PC-3 (cell line): ENCODE results near the gene COMMD10. TPM values are rescaled to one million over a fixed set of nuclear protein-coding genes. Genes with fewer than 3 reads are reported as not detected.
"Not testable (repeated sequence)": the region's sequence is repeated elsewhere in the genome, so short reads cannot be mapped to it uniquely, and the experiment has no call there.

Source experiments
- ATAC-seq: fragments of 200-7000 bp; cut with Tn5 transposase; 2 replicates; pipeline ENCODE4 v1.9.1; 2020; ENCODE audit warnings: mild to moderate bottlenecking, moderate library complexity
- BruUV-seq: library from RNA; stranded (reverse); fragments of 400-500 nt; replicated peaks from 2 replicates; lab custom pipeline; 2021; lab: Mats Ljungman, UMichigan
- CTCF ChIA-PET: fragments of 300-600 bp; sonication (Branson Sonifier 250); formaldehyde crosslinking; loops from one replicate; lab custom pipeline; 2022; ENCODE audit warnings: antibody characterized with exemption; lab: Charles Lee
- POLR2A ChIA-PET: fragments of 300-600 bp; sonication (Branson Sonifier 250); formaldehyde crosslinking; loops from one replicate; lab custom pipeline; 2022; ENCODE audit warnings: antibody characterized with exemption; ENCODE audit not compliant: unreplicated experiment; lab: Charles Lee
- DNase-seq: peaks from one replicate; pipeline ENCODE4 v3.0.0-alpha.2; 2015
- H2AFZ ChIP-seq: fragments of 300-600 bp; sonication (generic); 2 replicates; pipeline ENCODE4 v1.6.0; 2016; ENCODE audit warnings: antibody characterized with exemption, low read length
- H3F3A ChIP-seq: fragments of 300-600 bp; sonication (generic); one replicate; pipeline ENCODE4 v1.6.0; 2017; ENCODE audit warnings: antibody characterized with exemption, low read length, control low read depth, mild to moderate bottlenecking; ENCODE audit not compliant: unreplicated experiment
- H3K27ac ChIP-seq: fragments of 300-600 bp; sonication (generic); 2 replicates; pipeline ENCODE4 v1.5.1; 2016; ENCODE audit warnings: mild to moderate bottlenecking, low read length
- H3K27me3 ChIP-seq: fragments of 300-600 bp; sonication (generic); 2 replicates; pipeline ENCODE4 v1.6.1; 2016; ENCODE audit warnings: low read length, mixed read lengths
- H3K36me3 ChIP-seq: fragments of 300-600 bp; sonication (generic); 2 replicates; pipeline ENCODE4 v1.6.1; 2016; ENCODE audit warnings: low read depth, mixed run types, low read length, mixed read lengths
- H3K4me1 ChIP-seq: fragments of 300-600 bp; sonication (generic); 2 replicates; pipeline ENCODE4 v1.5.1; 2016; ENCODE audit warnings: low read length; ENCODE audit not compliant: insufficient read depth
- H3K4me2 ChIP-seq: fragments of 300-600 bp; sonication (generic); 2 replicates; pipeline ENCODE4 v1.6.0; 2016; ENCODE audit warnings: low read length
- H3K4me3 ChIP-seq: fragments of 300-600 bp; sonication (generic); 2 replicates; pipeline ENCODE4 v1.5.1; 2016; ENCODE audit warnings: mild to moderate bottlenecking, low read length, mixed read lengths
- H3K79me2 ChIP-seq: fragments of 300-600 bp; sonication (generic); 2 replicates; pipeline ENCODE4 v1.6.1; 2017; ENCODE audit warnings: low read length, mixed read lengths
- H3K9ac ChIP-seq: fragments of 300-600 bp; sonication (generic); 2 replicates; pipeline ENCODE4 v1.6.0; 2016; ENCODE audit warnings: mild to moderate bottlenecking, low read length
- H3K9me2 ChIP-seq: fragments of 300-600 bp; sonication (generic); replicated peaks from 2 replicates; pipeline ENCODE4 v1.6.1; 2016; ENCODE audit warnings: mixed run types, low read length, mixed read lengths
- H3K9me3 ChIP-seq: fragments of 300-600 bp; sonication (generic); 2 replicates; pipeline ENCODE4 v1.6.1; 2016; ENCODE audit warnings: low read length, mixed read lengths
- H4K20me1 ChIP-seq: fragments of 300-600 bp; sonication (generic); 2 replicates; pipeline ENCODE4 v1.6.1; 2016; ENCODE audit warnings: low read length, mixed read lengths
- EZH2 ChIP-seq: fragments of 300-600 bp; sonication (generic); IDR thresholded peaks from one replicate; pipeline ENCODE4 v1.6.1; 2017; ENCODE audit warnings: antibody characterized with exemption, mild to moderate bottlenecking, low read length; ENCODE audit not compliant: unreplicated experiment
- EZH2phosphoT487 ChIP-seq: fragments of 300-600 bp; sonication (generic); IDR thresholded peaks from 2 replicates; pipeline ENCODE4 v1.6.1; 2018; ENCODE audit warnings: mild to moderate bottlenecking, antibody characterized with exemption, low read length, borderline replicate concordance
- intact Hi-C: fragments of 100-400 bp; cut with micrococcal nuclease; formaldehyde crosslinking; loops from 2 replicates; pipeline ENCODE4 v1.9.0; 2023
- total RNA-seq: library from RNA; depleted of rRNA; stranded (reverse); fragments of >200 nt; gene quantifications from 2 replicates; pipeline ENCODE4 v1.2.3, GENCODE V29; 2014
- TF ChIP-seq, protein P1 (sequence below): fragments of 300-600 bp; sonication (generic); conservative IDR thresholded peaks from 2 replicates; pipeline ENCODE4 v1.5.1; 2017; ENCODE audit warnings: antibody characterized with exemption, low read depth, mild to moderate bottlenecking, low read length

Gene COMMD10
- total RNA-seq, 1 experiment from 2014 or later, result 17.7 TPM

DNA sequence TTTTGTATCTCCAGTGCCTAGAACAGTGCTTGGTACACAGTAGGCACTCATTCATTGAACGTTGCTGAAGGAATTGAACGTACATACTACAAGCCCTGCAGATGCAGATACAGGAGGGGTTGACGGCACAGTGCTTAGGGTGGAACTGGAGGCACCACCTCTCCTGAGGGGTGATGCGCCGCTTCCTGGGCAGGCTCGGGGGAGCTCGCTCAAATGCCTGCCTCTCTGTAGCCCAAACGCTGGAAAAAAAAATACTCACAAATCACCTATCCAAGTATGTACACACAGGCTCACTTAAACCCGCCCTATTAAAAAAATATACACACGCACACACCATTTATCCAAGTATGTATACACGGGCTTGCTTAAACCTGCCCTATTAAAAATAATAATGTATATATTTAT, 536 bp upstream of the COMMD10 start:
- POLR2A ChIA-PET, result no interaction called here
- peak; percentile 28 for DNase-seq

DNA sequence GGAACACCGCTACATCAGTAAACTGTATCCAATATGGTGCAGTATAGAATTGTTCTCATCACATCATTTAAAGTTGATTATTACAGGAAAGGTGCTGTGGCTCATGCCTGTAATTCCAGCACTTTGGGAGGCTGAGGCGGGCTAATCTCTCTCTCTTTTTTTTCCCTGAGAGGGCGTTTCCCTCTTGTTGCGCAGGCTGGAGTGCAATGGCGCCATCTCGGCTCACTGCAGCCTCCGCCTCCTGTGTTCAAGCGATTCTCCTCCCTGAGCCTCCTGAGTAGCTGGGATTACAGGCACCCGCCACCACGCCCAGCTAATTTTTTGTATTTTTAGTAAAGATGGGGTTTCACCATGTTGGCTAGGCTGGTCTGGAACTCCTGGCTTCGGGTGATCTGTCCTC, 1.5 kb downstream of the COMMD10 start:
- H3K27me3 ChIP-seq, POLR2A ChIA-PET, DNase-seq, CTCF ChIA-PET, H3K9me3 ChIP-seq, H4K20me1 ChIP-seq, H3K36me3 ChIP-seq, BruUV-seq, H3K27ac ChIP-seq, ATAC-seq, H3K9me2 ChIP-seq, H3K9ac ChIP-seq, intact Hi-C loops, H2AFZ ChIP-seq, H3F3A ChIP-seq, H3K4me1 ChIP-seq: not testable (repeated sequence)
- Histone ChIP-seq H3K4me3 (peak overlapping the region; percentile 90), H3K4me2 (peak overlapping the region; percentile 94), H3K79me2 (peaks cover 47% of the 10 kb centered on the region)

More for the DNA sequence above, 536 bp upstream of the COMMD10 start:
- Histone ChIP-seq H3K9ac (peak overlapping the region; percentile 85), H3F3A (no peaks in the 10 kb centered on the region), H3K4me3 (peak overlapping the region; percentile 90), H3K9me3 (no peaks in the 10 kb centered on the region), H4K20me1 (no peaks in the 10 kb centered on the region), H3K27me3 (no peaks in the 10 kb centered on the region), H3K9me2 (no peaks in the 10 kb centered on the region), H3K36me3 (no peaks in the 10 kb centered on the region), H3K79me2 (peaks cover 43% of the 10 kb centered on the region), H3K27ac (no peak overlapping the region), H2AFZ (peak overlapping the region; percentile 64), H3K4me2 (peak overlapping the region; percentile 94), H3K4me1 (peaks cover 6% of the 10 kb centered on the region)
- intact Hi-C loops, result no loop called here
- CTCF ChIA-PET, result no interaction called here
- peak; percentile 48 for ATAC-seq
- no TSS peak for BruUV-seq
- TF ChIP-seq EZH2 (no peak), EZH2phosphoT487 (no peak)
- TF ChIP-seq, protein P1, sequence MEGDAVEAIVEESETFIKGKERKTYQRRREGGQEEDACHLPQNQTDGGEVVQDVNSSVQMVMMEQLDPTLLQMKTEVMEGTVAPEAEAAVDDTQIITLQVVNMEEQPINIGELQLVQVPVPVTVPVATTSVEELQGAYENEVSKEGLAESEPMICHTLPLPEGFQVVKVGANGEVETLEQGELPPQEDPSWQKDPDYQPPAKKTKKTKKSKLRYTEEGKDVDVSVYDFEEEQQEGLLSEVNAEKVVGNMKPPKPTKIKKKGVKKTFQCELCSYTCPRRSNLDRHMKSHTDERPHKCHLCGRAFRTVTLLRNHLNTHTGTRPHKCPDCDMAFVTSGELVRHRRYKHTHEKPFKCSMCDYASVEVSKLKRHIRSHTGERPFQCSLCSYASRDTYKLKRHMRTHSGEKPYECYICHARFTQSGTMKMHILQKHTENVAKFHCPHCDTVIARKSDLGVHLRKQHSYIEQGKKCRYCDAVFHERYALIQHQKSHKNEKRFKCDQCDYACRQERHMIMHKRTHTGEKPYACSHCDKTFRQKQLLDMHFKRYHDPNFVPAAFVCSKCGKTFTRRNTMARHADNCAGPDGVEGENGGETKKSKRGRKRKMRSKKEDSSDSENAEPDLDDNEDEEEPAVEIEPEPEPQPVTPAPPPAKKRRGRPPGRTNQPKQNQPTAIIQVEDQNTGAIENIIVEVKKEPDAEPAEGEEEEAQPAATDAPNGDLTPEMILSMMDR, result no peak

GRCh38 chr5:116088062-116088461, 3.2 kb downstream of the COMMD10 start:
- H3K4me1 ChIP-seq, result peaks cover 6% of the 10 kb centered on the region
- no peaks in the 10 kb centered on the region for H3K9me3 ChIP-seq
- no peak overlapping the region for H3K4me3 ChIP-seq
- H3F3A ChIP-seq, result no peaks in the 10 kb centered on the region
- CTCF ChIA-PET, result no interaction called here
- no peak overlapping the region for H2AFZ ChIP-seq
- peaks cover 47% of the 10 kb centered on the region for H3K79me2 ChIP-seq
- H3K27me3 ChIP-seq, result no peaks in the 10 kb centered on the region
- BruUV-seq, result no TSS peak
- no peak overlapping the region for H3K27ac ChIP-seq
- intact Hi-C loops, result no loop called here
- peaks cover 3% of the 10 kb centered on the region; the same call in 1 of the 2 replicates for H3K36me3 ChIP-seq
- POLR2A ChIA-PET, result no interaction called here
- ATAC-seq (no peak), DNase-seq (no peak)
- H3K9ac ChIP-seq, result no peak overlapping the region
- H3K9me2 ChIP-seq, result no peaks in the 10 kb centered on the region
- no peak overlapping the region for H3K4me2 ChIP-seq
- TF ChIP-seq, protein P1, result no peak
- TF ChIP-seq EZH2 (no peak), EZH2phosphoT487 (no peak)
- H4K20me1 ChIP-seq, result no peaks in the 10 kb centered on the region
